ENCODE measurements around the gene DBET.
"Not testable (repeated sequence)": the region's sequence is repeated elsewhere in the genome, so short reads cannot be mapped to it uniquely, and the experiment has no call there.

DNA sequence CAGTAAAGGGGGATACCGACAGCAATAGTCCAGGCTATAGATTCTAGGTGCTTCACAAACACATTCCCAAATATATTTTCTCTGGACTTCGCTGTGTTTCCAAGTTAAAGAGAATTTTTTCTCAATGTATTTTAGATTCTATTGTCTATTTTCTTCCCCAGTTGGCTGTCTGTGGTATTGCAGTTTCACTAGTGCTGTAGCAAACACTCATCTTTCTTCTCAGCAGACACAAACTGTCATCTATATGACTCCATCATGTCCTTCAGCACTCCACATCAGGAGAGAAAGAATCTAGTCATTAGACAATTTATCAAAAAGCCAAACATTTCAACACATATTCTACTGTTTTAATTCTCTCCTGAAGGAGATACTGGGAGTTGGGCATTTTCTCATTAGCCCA is at the start of gene DBET:
- not testable (repeated sequence) for TF ChIP-seq EZH2 (IDR thresholded peaks at IDR 0.05; ENCODE audit: borderline replicate concordance, low read length)
- TF ChIP-seq, protein P1, sequence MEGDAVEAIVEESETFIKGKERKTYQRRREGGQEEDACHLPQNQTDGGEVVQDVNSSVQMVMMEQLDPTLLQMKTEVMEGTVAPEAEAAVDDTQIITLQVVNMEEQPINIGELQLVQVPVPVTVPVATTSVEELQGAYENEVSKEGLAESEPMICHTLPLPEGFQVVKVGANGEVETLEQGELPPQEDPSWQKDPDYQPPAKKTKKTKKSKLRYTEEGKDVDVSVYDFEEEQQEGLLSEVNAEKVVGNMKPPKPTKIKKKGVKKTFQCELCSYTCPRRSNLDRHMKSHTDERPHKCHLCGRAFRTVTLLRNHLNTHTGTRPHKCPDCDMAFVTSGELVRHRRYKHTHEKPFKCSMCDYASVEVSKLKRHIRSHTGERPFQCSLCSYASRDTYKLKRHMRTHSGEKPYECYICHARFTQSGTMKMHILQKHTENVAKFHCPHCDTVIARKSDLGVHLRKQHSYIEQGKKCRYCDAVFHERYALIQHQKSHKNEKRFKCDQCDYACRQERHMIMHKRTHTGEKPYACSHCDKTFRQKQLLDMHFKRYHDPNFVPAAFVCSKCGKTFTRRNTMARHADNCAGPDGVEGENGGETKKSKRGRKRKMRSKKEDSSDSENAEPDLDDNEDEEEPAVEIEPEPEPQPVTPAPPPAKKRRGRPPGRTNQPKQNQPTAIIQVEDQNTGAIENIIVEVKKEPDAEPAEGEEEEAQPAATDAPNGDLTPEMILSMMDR (conservative IDR thresholded peaks at IDR 0.05 in 1 of 2, IDR thresholded peaks at IDR 0.05 in 1 of 2; ENCODE audit: extremely low read depth in 1 of 2, insufficient read depth in 1 of 2, low read depth in 1 of 2, low read length in 2 of 2): not testable (repeated sequence)
